Caco-2 (cell line): ENCODE results near the gene TENM4. TPM values are rescaled to one million over a fixed set of nuclear protein-coding genes. Genes with fewer than 3 reads are reported as not detected.

Experiments
- BruUV-seq: library from RNA; stranded (reverse); fragments of 400-500 nt; replicated peaks from 2 replicates; lab custom pipeline; 2021; lab: Mats Ljungman, UMichigan
- CTCF ChIA-PET: fragments of 300-600 bp; sonication (Branson Sonifier 250); formaldehyde crosslinking; loops from one replicate; lab custom pipeline; 2022; ENCODE audit warnings: antibody characterized with exemption; lab: Charles Lee
- POLR2A ChIA-PET: fragments of 300-600 bp; sonication (Branson Sonifier 250); formaldehyde crosslinking; loops from one replicate; lab custom pipeline; 2022; ENCODE audit warnings: antibody characterized with exemption; lab: Charles Lee
- DNase-seq, 2 experiments: peaks; one replicate each; pipeline versions ENCODE4 v3.0.0 to v3.0.0-alpha.2; 2020 to 2022
- H3K27me3 ChIP-seq: replicated peaks from 2 replicates; pipeline ENCODE4 v1.6.0; 2011; ENCODE audit warnings: low read length; ENCODE audit not compliant: control insufficient read depth, insufficient read depth
- H3K36me3 ChIP-seq: 2 replicates; pipeline ENCODE4 v1.5.1; 2011; ENCODE audit warnings: low read length; ENCODE audit not compliant: control insufficient read depth, insufficient read depth
- H3K4me1 ChIP-seq: fragments of 250-450 bp; sonication (Bioruptor Pico); 2 replicates; pipeline ENCODE4 v1.5.1; 2020; ENCODE audit warnings: mild to moderate bottlenecking
- H3K4me3 ChIP-seq: 2 replicates; pipeline ENCODE4 v1.5.1; 2011; ENCODE audit warnings: low read depth, mild to moderate bottlenecking, control low read depth, low read length
- H3K9me3 ChIP-seq: fragments of 250-450 bp; sonication (Bioruptor Pico); 2 replicates; pipeline ENCODE4 v1.5.1; 2020; ENCODE audit warnings: mild to moderate bottlenecking, moderate library complexity
- H3K27ac Mint-ChIP-seq: one replicate; pipeline ENCODE4 v1.8.0; 2022; ENCODE audit warnings: mixed read lengths; ENCODE audit not compliant: unreplicated experiment
- H3K27me3 Mint-ChIP-seq: one replicate; pipeline ENCODE4 v1.8.0; 2022; ENCODE audit warnings: mixed read lengths; ENCODE audit not compliant: insufficient read depth, unreplicated experiment
- H3K36me3 Mint-ChIP-seq: one replicate; pipeline ENCODE4 v1.8.0; 2022; ENCODE audit warnings: mild to moderate bottlenecking, mixed read lengths; ENCODE audit not compliant: insufficient read depth, unreplicated experiment
- H3K4me1 Mint-ChIP-seq: one replicate; pipeline ENCODE4 v1.8.0; 2022; ENCODE audit warnings: low read depth, mixed read lengths; ENCODE audit not compliant: unreplicated experiment
- H3K4me3 Mint-ChIP-seq: one replicate; pipeline ENCODE4 v1.8.0; 2022; ENCODE audit warnings: mild to moderate bottlenecking, moderate library complexity, mixed read lengths; ENCODE audit not compliant: unreplicated experiment
- H3K9me3 Mint-ChIP-seq: one replicate; pipeline ENCODE4 v1.8.0; 2022; ENCODE audit warnings: mixed read lengths; ENCODE audit not compliant: unreplicated experiment
- CTCF ChIP-seq, 2 experiments: fragments of 200-600 bp in 1 of 2; IDR thresholded peaks; 1 replicate in 1 of 2; 2 replicates in 1 of 2; pipeline versions ENCODE4 v1.5.1 to v1.8.0; 2011 to 2022; ENCODE audit warnings: antibody characterized with exemption in 1 of 2, control low read depth in 1 of 2, inconsistent platforms in 1 of 2, low read depth in 1 of 2, low read length in 1 of 2, mild to moderate bottlenecking in 1 of 2, moderate library complexity in 1 of 2; ENCODE audit not compliant: insufficient read depth in 1 of 2, severe bottlenecking in 1 of 2, unreplicated experiment in 1 of 2
- intact Hi-C: fragments of 100-400 bp; cut with micrococcal nuclease; formaldehyde crosslinking; loops from one replicate; pipeline ENCODE4 v1.10.0; 2022; ENCODE audit not compliant: unreplicated experiment
- total RNA-seq: library from RNA; stranded (reverse); gene quantifications from 2 replicates; pipeline ENCODE4 v1.2.3, GENCODE V29; 2022

TENM4 gene
- total RNA-seq, 1 experiment from 2014 or later: 1.1 TPM

DNA sequence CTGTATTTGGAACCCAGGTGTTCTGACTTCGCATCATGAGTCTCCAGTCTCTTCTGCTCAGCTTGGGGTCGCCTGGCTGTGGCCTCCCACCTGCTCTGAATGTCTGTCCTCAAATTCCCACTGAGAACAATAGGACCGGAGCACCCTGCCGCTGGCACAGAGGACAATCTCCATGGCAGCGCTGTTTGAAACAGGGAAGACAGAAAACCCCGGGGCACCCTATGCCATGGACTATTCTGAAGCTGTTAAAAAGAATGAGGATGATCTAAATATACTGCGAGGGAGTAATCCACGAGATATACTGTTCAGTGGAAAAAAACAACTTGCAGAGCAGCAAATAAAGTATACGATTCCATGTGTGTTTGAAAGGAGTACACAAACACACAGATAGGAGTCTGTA lies 450.6 kb downstream of the TENM4 start:
- intact Hi-C loops: no loop called here
- Mint-ChIP-seq H3K27ac (no peak overlapping the region), H3K36me3 (no peaks in the 10 kb centered on the region), H3K4me3 (no peak overlapping the region), H3K27me3 (peaks cover 15% of the 10 kb centered on the region), H3K4me1 (no peaks in the 10 kb centered on the region), H3K9me3 (no peaks in the 10 kb centered on the region)
- CTCF ChIA-PET: no interaction called here
- DNase-seq: no peak
- no peak for TF ChIP-seq CTCF (IDR thresholded peaks at IDR 0.05; ENCODE audit: insufficient read depth in 1 of 2, low read depth in 1 of 2, low read length in 1 of 2, severe bottlenecking in 1 of 2, unreplicated experiment in 1 of 2)
- Histone ChIP-seq H3K36me3 (no peaks in the 10 kb centered on the region), H3K9me3 (no peaks in the 10 kb centered on the region), H3K4me3 (no peak overlapping the region), H3K4me1 (no peaks in the 10 kb centered on the region), H3K27me3 (no peaks in the 10 kb centered on the region; the same call in 1 of the 2 replicates)
- POLR2A ChIA-PET: no interaction called here
- no TSS peak for BruUV-seq

GRCh38 chr11:78987748-78988147 lies 453.1 kb downstream of the TENM4 start:
- no peak for TF ChIP-seq CTCF (IDR thresholded peaks at IDR 0.05; ENCODE audit: insufficient read depth in 1 of 2, low read depth in 1 of 2, low read length in 1 of 2, severe bottlenecking in 1 of 2, unreplicated experiment in 1 of 2)
- CTCF ChIA-PET: no interaction called here
- no peaks in the 10 kb centered on the region for H3K36me3 ChIP-seq
- Mint-ChIP-seq H3K9me3 (no peaks in the 10 kb centered on the region), H3K36me3 (no peaks in the 10 kb centered on the region), H3K4me1 (no peaks in the 10 kb centered on the region), H3K27ac (no peak overlapping the region), H3K4me3 (no peak overlapping the region), H3K27me3 (peaks cover 4% of the 10 kb centered on the region)
- no peaks in the 10 kb centered on the region for H3K9me3 ChIP-seq
- DNase-seq: no peak
- no peaks in the 10 kb centered on the region for H3K4me1 ChIP-seq
- BruUV-seq: no TSS peak
- intact Hi-C loops: no loop called here
- POLR2A ChIA-PET: no interaction called here
- H3K27me3 ChIP-seq: no peaks in the 10 kb centered on the region; the same call in 1 of the 2 replicates
- H3K4me3 ChIP-seq: no peak overlapping the region

GRCh38 chr11:78986305-78986704 lies 454.5 kb downstream of the TENM4 start:
- no peak for TF ChIP-seq CTCF (IDR thresholded peaks at IDR 0.05; ENCODE audit: insufficient read depth in 1 of 2, low read depth in 1 of 2, low read length in 1 of 2, severe bottlenecking in 1 of 2, unreplicated experiment in 1 of 2)
- no peak for DNase-seq
- Histone ChIP-seq H3K36me3 (no peaks in the 10 kb centered on the region), H3K4me1 (no peaks in the 10 kb centered on the region), H3K4me3 (no peak overlapping the region), H3K9me3 (no peaks in the 10 kb centered on the region), H3K27me3 (no peaks in the 10 kb centered on the region; the same call in 1 of the 2 replicates)
- CTCF ChIA-PET: no interaction called here
- no peaks in the 10 kb centered on the region for H3K36me3 Mint-ChIP-seq
- intact Hi-C loops: no loop called here
- no peak overlapping the region for H3K4me3 Mint-ChIP-seq
- H3K27ac Mint-ChIP-seq: no peak overlapping the region
- H3K9me3 Mint-ChIP-seq: no peaks in the 10 kb centered on the region
- no peaks in the 10 kb centered on the region for H3K27me3 Mint-ChIP-seq
- no peaks in the 10 kb centered on the region for H3K4me1 Mint-ChIP-seq
- POLR2A ChIA-PET: no interaction called here
- no TSS peak for BruUV-seq
